ENCODE data around the gene MYL4. TPM values are rescaled to one million over a fixed set of nuclear protein-coding genes. Genes with fewer than 3 reads are reported as not detected.

Gene MYL4
- total RNA-seq, 2 experiments from 2014 or later = not detected

DNA sequence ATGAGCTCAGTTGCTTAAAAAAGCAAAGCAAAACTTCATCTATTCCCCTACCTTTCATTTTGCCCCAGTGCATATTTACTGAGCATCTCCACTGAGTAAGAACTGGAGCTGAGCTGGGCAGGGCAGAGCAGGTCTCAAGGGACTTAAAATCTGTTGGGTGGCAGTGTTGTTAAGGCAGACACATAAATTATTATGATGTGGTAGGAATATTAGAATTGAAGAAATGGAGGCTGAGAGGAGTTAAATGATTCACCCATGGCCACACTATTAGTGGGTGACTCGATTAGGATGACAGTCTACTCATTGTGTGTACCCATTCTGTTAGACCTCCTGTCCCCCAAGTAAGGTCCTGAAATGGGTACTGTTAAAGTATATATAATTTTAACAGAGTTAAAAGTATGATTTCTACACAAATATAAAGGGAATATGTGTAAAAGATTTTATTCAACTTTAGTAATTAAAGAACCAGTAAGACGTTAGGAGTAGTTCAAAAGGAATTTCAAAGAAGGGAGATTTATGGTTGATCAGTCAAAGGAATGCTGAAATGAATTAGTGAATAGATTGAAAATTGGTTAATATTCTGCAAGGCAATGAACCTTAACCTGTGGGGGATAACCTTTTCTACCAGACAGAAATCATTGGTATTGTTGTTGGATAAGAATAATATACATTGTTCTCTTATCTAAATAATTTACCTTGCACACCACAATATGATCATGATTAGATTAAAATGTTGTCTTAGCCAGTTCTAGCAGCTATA, 62.0 kb downstream of the MYL4 start:
- Mint-ChIP-seq H3K9me3 (peaks cover 5% of the 10 kb centered on the region), H3K4me1 (ENCODE audit: low read depth) (no peaks in the 10 kb centered on the region), H3K36me3 (peaks cover 3% of the 10 kb centered on the region), H3K27ac (no peak overlapping the region), H3K27me3 (no peaks in the 10 kb centered on the region), H3K4me3 (no peak overlapping the region)
- intact Hi-C loops (cut with micrococcal nuclease) = no loop called here
- CTCF ChIA-PET = no interaction called here
- POLR2A ChIA-PET = interaction anchor here (1.0 kb wide), 1 partner anchor 53 kb away, joined by 3 read pairs; the partner anchor contains the start of gene EFCAB13
- no peak for DNase-seq

DNA sequence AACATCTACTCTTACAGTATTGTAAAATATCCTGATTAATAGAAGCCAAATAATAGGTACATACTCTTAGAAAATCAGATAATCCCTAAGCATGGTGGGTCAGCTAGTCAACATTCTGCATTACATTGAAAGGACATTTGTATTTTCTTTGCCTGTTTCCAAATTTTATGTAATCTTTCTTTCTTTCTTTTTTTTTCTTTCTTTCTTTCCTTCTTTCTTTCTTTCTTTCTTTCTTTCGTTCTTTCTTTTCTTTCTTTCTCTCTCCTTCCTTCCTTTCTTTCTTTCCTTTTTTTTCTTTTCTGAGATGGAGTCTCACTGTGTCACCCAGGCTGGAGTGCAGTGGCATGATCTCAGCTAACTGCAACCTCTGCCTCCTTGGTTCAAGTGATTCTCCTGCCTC, 63.3 kb downstream of the MYL4 start:
- no peak for DNase-seq
- ChIA-PET CTCF (interaction anchor here (0.7 kb wide), 1 partner anchor 104 kb away, joined by 4 read pairs; no protein-coding TSS in a partner anchor), POLR2A (no interaction called here)
- Mint-ChIP-seq H3K36me3 (peaks cover 3% of the 10 kb centered on the region), H3K27ac (no peak overlapping the region), H3K4me1 (ENCODE audit: low read depth) (no peaks in the 10 kb centered on the region), H3K4me3 (no peak overlapping the region), H3K27me3 (no peaks in the 10 kb centered on the region), H3K9me3 (peaks cover 5% of the 10 kb centered on the region)
- intact Hi-C loops (cut with micrococcal nuclease) = no loop called here

DNA sequence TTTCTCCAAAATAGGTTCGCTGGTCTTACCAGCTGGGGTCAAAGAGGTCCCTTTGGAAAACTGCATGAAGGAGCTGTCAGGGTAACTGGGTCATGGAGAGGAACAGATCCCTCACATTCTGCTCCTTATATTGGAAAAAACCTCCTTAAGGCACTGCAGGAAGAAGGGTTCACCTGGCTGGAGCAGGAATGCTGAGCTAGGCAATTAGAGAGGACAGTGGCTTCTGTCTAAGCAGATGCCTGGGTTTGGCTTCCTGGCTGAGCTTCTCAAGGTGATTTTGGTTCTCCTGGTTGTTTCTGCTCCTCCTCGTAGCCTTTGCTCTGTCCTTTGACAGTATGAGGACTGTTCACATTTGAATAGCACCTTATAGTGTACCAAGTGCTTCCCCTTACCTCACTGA, 64.1 kb downstream of the MYL4 start:
- Mint-ChIP-seq H3K27me3 (no peaks in the 10 kb centered on the region), H3K4me3 (no peak overlapping the region), H3K36me3 (peaks cover 3% of the 10 kb centered on the region), H3K4me1 (ENCODE audit: low read depth) (no peaks in the 10 kb centered on the region), H3K27ac (no peak overlapping the region), H3K9me3 (peaks cover 5% of the 10 kb centered on the region)
- no peak for DNase-seq
- ChIA-PET POLR2A (no interaction called here), CTCF (interaction anchor here (0.7 kb wide), 1 partner anchor 105 kb away, joined by 4 read pairs; no protein-coding TSS in a partner anchor)
- intact Hi-C loops (cut with micrococcal nuclease) = no loop called here

Other genes starting within 250 kb of the MYL4 start
- not detected for gene RPRML, start 230.1 kb upstream of the MYL4 start, total RNA-seq
- 100 to 1,000 TPM; 113 to 133 TPM for gene CDC27, start 20.1 kb upstream of the MYL4 start, total RNA-seq
- not detected for gene ITGB3, start 44.5 kb downstream of the MYL4 start, total RNA-seq
- 1 to 10 TPM; 4.6 to 7.8 TPM for gene EFCAB13, start 114.6 kb downstream of the MYL4 start, total RNA-seq

Measured in activated CD4-positive, alpha-beta memory T cell treated with anti-CD3 and anti-CD28 coated beads for 36 hours (primary cell).